SH-SY5Y (cell line): ENCODE measurements around the gene CCN6.

ENCODE experiments used
- GATA2 ChIP-seq: IDR thresholded peaks from 2 replicates; pipeline ENCODE4 v1.6.1; 2011; ENCODE audit warnings: mild to moderate bottlenecking, low read depth, low read length
- GATA3 ChIP-seq: IDR thresholded peaks from 2 replicates; pipeline ENCODE4 v1.6.1; 2011; ENCODE audit warnings: low read depth, mild to moderate bottlenecking, low read length, moderate library complexity

The CCN6 gene

GRCh38 chr6:112113431-112113830 is 59.5 kb downstream of the CCN6 start:
- TF ChIP-seq GATA2 (no peak), GATA3 (no peak)

GRCh38 chr6:112113918-112114317 is 60.0 kb downstream of the CCN6 start:
- TF ChIP-seq GATA2 (no peak), GATA3 (no peak)

- TF ChIP-seq GATA3, result no peak
- TF ChIP-seq GATA2, result no peak
These were observed 60.8 kb downstream of the CCN6 start for GRCh38 chr6:112114577-112115223.

- TF ChIP-seq GATA3 (no peak), GATA2 (no peak)
These were observed 62.3 kb downstream of the CCN6 start for GRCh38 chr6:112116221-112116620.

- TF ChIP-seq GATA3 (no peak), GATA2 (no peak)
These were observed 63.6 kb downstream of the CCN6 start for GRCh38 chr6:112117554-112117953.

- TF ChIP-seq GATA2 (no peak), GATA3 (no peak)
These were observed 64.1 kb downstream of the CCN6 start for GRCh38 chr6:112118034-112118433.
